ENCODE data around the gene TNRC18.

The TNRC18 gene

GRCh38 chr7:5442757-5443305 lies 19.2 kb upstream of the TNRC18 start:
- in situ Hi-C loops (cut with HindIII; ENCODE audit: low sequenced_read_pairs) = loop anchor here (10.0 kb wide), 1 partner anchor 58 kb away; no protein-coding TSS in a partner anchor
- TF ChIP-seq, protein P1, sequence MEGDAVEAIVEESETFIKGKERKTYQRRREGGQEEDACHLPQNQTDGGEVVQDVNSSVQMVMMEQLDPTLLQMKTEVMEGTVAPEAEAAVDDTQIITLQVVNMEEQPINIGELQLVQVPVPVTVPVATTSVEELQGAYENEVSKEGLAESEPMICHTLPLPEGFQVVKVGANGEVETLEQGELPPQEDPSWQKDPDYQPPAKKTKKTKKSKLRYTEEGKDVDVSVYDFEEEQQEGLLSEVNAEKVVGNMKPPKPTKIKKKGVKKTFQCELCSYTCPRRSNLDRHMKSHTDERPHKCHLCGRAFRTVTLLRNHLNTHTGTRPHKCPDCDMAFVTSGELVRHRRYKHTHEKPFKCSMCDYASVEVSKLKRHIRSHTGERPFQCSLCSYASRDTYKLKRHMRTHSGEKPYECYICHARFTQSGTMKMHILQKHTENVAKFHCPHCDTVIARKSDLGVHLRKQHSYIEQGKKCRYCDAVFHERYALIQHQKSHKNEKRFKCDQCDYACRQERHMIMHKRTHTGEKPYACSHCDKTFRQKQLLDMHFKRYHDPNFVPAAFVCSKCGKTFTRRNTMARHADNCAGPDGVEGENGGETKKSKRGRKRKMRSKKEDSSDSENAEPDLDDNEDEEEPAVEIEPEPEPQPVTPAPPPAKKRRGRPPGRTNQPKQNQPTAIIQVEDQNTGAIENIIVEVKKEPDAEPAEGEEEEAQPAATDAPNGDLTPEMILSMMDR (IDR thresholded peaks at IDR 0.05; ENCODE audit: low read depth, low read length, missing control alignments) = no peak
- no peak for DNase-seq (ENCODE audit: low read depth)
- no peak overlapping the region for H3K4me3 ChIP-seq (ENCODE audit: low read depth, low read length)

DNA sequence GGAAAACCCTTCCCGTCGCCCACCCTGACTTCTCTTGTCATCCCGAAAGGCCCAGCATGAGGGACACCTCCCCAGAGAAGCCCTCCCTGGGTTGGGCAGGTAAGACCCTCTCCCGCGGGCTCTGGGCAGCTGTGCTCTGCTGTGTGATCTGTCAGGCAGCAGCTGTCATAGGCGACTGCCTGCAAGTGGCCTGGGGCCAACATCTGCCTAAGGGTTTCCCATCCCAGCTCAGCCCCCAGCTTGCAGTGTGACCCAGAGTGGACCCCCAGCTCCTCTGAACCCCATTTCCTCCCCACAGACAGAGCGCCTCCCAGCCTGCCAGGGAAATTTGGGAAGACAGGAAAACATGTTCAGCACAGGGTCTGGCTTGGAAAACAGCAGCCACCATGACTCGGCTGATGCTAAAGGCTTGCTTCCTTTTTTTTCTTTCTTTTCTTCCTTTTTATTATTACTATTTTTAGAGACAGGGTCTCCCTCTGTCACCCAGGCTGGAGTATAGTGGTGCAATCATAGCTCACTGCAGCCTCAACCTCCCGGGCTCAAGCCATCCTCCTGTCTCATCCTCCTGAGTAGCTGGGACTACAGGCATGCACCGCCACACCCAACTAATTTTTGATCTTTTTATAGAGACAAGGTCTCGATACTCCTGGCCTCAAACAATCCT lies 18.3 kb upstream of the TNRC18 start:
- TF ChIP-seq, protein P1 (IDR thresholded peaks at IDR 0.05; ENCODE audit: low read depth, low read length, missing control alignments) = no peak
- H3K4me3 ChIP-seq (ENCODE audit: low read depth, low read length) = no peak overlapping the region

DNA sequence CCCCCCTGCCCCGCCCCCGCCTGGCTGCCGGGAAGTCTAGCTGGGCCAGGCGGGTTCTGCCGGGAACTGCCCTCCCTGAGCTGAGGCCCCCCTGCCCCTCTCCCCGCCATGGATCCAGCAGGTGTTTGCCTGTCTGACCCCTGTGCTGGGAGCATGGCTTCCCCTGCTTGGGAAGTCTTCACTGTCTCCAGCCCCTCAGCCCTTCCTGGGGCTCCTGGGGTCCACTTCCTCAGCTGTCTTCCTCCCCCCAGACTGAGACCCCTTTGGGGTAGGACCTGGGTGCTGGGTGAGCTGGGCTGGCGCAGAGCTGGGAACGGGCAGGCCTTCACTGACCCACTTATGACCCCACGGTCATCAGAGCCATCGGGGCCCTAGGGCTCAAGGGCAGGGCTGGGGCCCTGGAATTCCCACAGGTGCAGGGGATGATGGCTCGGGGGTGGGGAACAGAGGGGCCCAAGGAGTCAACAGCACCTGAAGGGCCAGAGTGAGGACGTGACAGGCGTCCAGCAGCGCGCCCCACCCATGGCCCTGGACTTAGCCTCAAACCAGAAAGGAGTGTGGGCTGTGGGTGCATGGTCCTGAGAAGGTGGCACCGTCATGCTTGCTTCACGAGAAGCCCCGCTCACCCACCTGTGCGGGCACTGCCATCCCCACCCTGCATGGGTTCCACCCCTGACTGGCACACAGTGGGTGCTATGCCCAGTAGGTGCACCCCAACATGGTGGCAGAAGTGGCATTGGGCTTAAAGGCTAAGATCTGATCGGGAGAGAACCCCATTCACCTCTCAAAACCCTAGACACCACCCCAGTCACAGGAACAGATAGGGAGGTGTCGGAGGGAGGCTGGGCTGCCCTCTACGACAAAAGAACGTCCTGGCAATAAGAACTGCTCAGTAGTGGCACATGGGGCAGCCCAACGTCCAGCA lies 16.2 kb upstream of the TNRC18 start:
- DNase-seq (ENCODE audit: low read depth) = no peak
- H3K4me3 ChIP-seq (ENCODE audit: low read depth, low read length) = no peak overlapping the region
- in situ Hi-C loops (cut with HindIII; ENCODE audit: low sequenced_read_pairs) = loop anchor here (10.0 kb wide), 1 partner anchor 55 kb away; no protein-coding TSS in a partner anchor
- TF ChIP-seq, protein P1 (IDR thresholded peaks at IDR 0.05; ENCODE audit: low read depth, low read length, missing control alignments) = no peak

More for the DNA sequence above, 18.3 kb upstream of the TNRC18 start:
- DNase-seq (ENCODE audit: low read depth) = no peak
- in situ Hi-C loops (cut with HindIII; ENCODE audit: low sequenced_read_pairs) = loop anchor here (10.0 kb wide), 1 partner anchor 57 kb away; no protein-coding TSS in a partner anchor

GRCh38 chr7:5439209-5439571 lies 15.6 kb upstream of the TNRC18 start:
- TF ChIP-seq, protein P1 (IDR thresholded peaks at IDR 0.05; ENCODE audit: low read depth, low read length, missing control alignments) = no peak
- in situ Hi-C loops (cut with HindIII; ENCODE audit: low sequenced_read_pairs) = no loop called here

DNA sequence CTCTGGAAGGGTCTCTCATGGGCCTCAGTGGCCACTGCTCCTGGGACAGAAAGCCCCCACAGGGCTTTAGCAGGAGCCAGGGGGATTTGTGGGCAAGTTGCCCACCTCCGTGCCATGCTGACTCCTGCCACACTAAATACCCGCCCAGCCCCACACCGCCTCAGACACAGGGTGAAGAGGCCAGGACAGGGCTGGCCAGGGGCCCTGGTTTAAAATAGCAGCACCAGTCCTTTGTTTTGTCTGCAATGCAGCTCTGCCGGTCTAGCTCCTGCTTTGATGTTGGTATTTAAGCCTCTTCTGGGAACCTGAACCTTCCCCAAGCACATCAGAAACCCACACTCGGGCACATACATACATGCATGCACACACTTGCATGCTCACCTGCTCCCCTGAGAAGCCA lies 14.4 kb upstream of the TNRC18 start:
- in situ Hi-C loops (cut with HindIII; ENCODE audit: low sequenced_read_pairs) = no loop called here
- TF ChIP-seq, protein P1 (IDR thresholded peaks at IDR 0.05; ENCODE audit: low read depth, low read length, missing control alignments) = no peak
- H3K4me3 ChIP-seq (ENCODE audit: low read depth, low read length) = no peak overlapping the region
- DNase-seq (ENCODE audit: low read depth) = no peak

More at GRCh38 chr7:5439209-5439571, 15.6 kb upstream of the TNRC18 start:
- no peak overlapping the region for H3K4me3 ChIP-seq (ENCODE audit: low read depth, low read length)
- no peak for DNase-seq (ENCODE audit: low read depth)

DNA sequence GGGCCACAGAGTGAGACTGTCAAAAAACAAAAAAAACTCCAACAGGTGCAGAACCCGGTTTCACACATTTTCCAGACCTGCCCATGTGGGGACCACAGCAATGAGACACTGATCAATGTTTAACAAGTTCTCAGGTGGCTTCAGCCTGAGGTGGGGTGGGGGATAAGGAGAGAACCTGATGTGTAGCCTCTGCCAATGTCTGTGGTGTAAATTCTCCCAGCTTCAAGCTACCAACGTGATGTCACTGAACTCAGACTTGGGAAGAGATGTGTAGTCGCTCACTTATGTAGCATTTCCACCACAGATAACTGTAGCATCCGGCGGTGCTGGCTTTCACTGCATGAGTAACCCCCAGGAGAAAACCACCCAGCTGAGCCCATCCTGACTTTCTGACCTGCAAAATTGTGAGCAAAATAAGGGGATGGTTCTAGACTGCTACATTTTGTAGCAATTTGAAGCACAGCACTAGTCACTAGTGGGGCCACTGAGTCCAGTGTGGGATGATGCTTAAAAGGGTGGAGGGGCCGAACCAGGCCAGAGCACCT lies 13.8 kb upstream of the TNRC18 start:
- TF ChIP-seq, protein P1 (IDR thresholded peaks at IDR 0.05; ENCODE audit: low read depth, low read length, missing control alignments) = no peak
- H3K4me3 ChIP-seq (ENCODE audit: low read depth, low read length) = no peak overlapping the region
- no peak for DNase-seq (ENCODE audit: low read depth)
- in situ Hi-C loops (cut with HindIII; ENCODE audit: low sequenced_read_pairs) = no loop called here
